HG03439 (cell line): ENCODE measurements around the gene DDI2.

Experiments
- ATAC-seq: cut with Tn5 transposase; IDR thresholded peaks from one replicate; pipeline ENCODE4 v1.9.1; 2021; ENCODE audit warnings: mild to moderate bottlenecking, moderate library complexity; ENCODE audit not compliant: unreplicated experiment

Gene DDI2

GRCh38 chr1:15700508-15700907 lies 83.2 kb downstream of the DDI2 start:
- no peak for ATAC-seq

GRCh38 chr1:15701784-15702183 lies 84.5 kb downstream of the DDI2 start:
- no peak for ATAC-seq

GRCh38 chr1:15702722-15703550 lies 85.7 kb downstream of the DDI2 start:
- ATAC-seq: no peak

- no peak for ATAC-seq
These were observed 86.3 kb downstream of the DDI2 start for GRCh38 chr1:15703562-15703961.

DNA sequence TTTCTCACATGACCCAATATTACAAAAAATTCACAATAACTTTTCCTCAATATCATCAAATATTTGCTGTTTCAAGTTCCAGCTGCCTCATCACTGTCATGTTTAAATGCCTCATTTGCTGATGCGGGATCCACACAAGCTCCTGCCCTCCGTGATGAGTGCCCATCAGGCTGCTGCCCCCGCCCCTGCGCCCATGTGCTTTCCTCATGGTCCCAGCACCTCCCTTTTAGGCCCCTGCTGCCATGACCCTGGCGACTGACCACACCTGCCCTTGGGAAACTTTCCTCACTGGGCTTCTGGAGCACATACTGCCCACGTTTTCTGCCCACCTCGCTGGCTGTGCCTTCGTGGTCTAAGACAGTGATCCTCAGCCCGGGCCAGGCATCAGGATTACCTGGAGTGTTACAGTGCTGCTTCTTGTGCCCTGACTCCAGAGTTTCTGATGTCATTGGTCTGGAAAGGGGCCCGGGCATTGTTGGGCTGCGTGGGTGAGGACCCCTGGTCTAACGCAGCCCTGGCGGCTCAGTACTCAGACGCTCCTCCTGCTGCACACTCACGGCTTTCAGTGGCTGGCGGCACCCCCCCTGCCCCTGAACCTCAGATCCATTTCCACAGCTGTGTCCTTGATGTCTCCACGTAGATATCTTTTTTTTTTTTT lies 87.4 kb downstream of the DDI2 start:
- no peak for ATAC-seq

- ATAC-seq: no peak
These were observed 87.9 kb downstream of the DDI2 start for GRCh38 chr1:15705184-15705566.

DNA sequence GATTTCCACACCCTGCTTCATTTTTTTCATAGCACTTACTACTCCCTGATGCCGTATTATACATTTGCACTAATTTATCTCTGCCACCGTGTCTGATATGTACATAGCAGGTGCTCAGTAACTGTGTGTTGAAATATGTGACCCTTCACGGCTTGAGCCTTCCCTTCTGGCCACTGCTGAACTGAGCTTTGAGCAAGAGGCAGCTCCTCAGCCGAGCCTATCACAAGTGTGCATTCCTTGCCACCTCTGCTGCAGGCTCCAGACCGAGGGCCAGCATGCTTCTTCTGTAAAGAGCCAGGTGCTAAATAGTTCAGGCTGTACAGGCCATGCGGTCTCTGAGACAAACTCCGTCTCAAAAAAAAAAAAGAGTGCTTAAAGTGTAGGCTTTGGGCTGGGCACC lies 89.5 kb downstream of the DDI2 start:
- no peak for ATAC-seq

GRCh38 chr1:15707239-15707925 lies 90.1 kb downstream of the DDI2 start:
- no peak for ATAC-seq

DNA sequence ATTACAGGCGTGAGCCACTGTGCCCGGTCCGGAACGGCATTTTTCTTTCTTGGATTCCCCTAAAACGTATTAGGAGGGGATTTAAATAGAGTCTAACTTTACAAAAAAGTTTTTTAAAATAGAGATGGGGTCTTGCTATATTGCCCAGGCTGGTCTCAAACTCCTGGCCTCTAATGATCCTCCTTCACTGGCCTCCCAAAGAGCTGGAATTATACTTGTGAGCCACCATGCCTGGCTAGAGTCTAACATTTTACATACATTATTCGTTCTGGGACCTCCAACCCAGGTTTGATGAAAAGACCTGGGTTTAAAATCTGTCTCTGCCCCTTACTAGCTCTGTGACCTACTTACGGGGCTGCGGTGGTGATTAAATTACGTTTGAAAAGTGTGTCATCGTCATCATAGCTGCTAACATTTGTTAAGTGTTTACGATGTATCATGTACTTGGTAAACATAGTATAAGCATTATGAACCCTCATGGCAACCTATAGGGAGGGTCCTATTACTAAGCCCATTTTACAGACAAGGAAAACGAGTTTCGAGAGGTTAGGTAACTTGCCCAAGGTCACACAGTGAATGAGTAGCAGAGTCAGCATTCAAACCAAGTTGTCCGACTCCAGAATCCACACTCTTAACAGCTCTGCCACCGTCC lies 91.4 kb downstream of the DDI2 start:
- ATAC-seq: no peak

- ATAC-seq: no peak
These were observed 92.0 kb downstream of the DDI2 start for GRCh38 chr1:15709226-15709625.

GRCh38 chr1:15712168-15712567 lies 94.9 kb downstream of the DDI2 start:
- no peak for ATAC-seq

- no peak for ATAC-seq
These were observed 97.3 kb downstream of the DDI2 start for GRCh38 chr1:15714406-15715136.

GRCh38 chr1:15717418-15718125 lies 100.3 kb downstream of the DDI2 start:
- no peak for ATAC-seq

GRCh38 chr1:15718199-15718601 lies 100.9 kb downstream of the DDI2 start:
- no peak for ATAC-seq
